ENCODE measurements around the gene EGFL7.

Gene EGFL7

DNA sequence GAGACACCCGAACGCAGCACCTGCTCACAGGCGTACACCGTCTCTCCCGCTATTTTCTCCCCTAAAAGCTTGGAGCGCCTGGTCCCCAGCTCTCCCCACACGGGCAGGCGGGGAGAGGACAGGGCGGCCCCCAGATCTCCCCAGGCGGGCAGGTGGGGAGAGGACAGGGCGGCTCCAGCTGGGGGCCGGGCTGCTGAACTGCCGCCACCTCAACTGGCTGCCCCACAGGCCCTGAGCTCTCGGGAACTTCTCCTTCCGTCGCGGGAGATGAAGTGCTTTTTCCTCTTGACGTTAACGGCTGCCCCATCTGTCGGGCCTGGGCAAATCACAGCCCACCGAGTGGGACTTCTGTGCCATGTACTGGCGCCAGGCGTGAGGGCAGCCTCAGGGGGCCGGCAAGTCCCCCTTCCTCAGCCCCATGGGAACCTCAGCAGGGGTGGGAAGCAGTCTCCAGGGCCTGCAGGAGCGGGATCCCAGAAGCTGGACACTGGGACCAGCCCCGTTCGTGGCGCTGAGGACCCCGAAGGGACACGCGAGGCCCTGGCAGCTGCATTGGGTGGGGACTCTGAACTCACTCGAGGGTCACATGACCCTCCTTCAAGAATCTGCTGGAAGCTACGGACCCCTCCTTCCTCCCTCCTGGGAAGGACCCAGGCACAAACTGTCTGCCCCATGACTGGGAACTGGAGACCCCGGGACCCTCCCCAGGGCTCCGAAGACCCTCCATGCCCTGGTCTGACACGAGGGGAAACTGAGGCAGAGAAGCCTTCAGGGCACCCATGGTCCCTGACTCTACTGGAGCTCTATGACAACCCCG lies 5.7 kb upstream of the EGFL7 start:
- no peak for DNase-seq
- Histone ChIP-seq H3K36me3 (replicated peaks) (no peaks in the 10 kb centered on the region), H3K27me3 (replicated peaks) (no peaks in the 10 kb centered on the region), H3K27ac (no peak overlapping the region), H3K4me3 (ENCODE audit: low read depth, low read length) (no peak overlapping the region)
- TF ChIP-seq CTCF (IDR thresholded peaks at IDR 0.05; ENCODE audit: low read depth, low read length, missing control alignments) = no peak
- in situ Hi-C loops (cut with HindIII; ENCODE audit: low pct_ligation_motif_present, low sequenced_read_pairs) = no loop called here

DNA sequence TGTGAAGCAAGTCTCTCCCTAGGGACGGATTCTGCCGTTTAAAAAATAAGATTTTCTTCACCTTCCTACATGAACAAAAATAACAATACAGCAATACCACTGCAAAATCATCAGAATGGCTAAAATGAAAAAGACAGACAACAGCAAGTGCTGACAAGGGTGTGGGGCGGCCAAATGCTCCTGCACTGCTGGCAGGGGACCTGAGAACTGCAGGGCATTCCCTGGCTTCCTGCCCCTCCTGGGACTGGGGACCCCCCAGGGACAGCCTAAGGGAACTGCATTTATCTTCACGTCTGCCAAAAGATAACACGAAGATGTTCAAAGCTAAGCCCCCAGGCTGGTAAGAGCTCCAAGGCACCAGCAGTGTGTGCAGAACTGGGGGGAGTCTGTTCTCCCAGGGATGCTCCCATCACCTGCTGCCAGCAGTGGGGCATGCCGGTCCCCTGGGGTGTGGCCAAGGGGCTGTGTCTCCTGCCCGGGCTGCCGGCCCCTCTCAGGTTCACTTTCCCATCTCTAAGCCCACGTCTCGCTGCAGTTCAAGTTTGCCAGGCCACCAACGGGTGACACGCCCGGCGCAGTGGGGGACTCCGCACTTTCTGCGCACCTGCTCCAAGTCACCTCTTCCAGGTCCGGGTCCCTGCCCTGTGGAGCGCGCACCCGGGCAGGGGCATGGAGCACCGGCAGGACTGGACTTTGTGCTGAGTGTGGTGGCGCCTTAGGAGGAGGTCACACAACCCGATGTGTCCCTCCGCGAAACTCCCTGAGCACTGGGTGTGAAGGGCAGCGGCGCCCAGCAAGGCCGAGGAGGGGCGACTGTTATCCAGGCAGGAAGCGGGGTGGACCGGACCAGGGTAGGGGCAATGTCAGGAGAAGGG lies 4.5 kb upstream of the EGFL7 start:
- DNase-seq = no peak
- no peak overlapping the region for H3K27ac ChIP-seq
- H3K4me3 ChIP-seq (ENCODE audit: low read depth, low read length) = no peak overlapping the region
- H3K36me3 ChIP-seq (replicated peaks) = no peaks in the 10 kb centered on the region
- no peak for TF ChIP-seq CTCF (IDR thresholded peaks at IDR 0.05; ENCODE audit: low read depth, low read length, missing control alignments)
- in situ Hi-C loops (cut with HindIII; ENCODE audit: low pct_ligation_motif_present, low sequenced_read_pairs) = no loop called here
- no peaks in the 10 kb centered on the region for H3K27me3 ChIP-seq (replicated peaks)

DNA sequence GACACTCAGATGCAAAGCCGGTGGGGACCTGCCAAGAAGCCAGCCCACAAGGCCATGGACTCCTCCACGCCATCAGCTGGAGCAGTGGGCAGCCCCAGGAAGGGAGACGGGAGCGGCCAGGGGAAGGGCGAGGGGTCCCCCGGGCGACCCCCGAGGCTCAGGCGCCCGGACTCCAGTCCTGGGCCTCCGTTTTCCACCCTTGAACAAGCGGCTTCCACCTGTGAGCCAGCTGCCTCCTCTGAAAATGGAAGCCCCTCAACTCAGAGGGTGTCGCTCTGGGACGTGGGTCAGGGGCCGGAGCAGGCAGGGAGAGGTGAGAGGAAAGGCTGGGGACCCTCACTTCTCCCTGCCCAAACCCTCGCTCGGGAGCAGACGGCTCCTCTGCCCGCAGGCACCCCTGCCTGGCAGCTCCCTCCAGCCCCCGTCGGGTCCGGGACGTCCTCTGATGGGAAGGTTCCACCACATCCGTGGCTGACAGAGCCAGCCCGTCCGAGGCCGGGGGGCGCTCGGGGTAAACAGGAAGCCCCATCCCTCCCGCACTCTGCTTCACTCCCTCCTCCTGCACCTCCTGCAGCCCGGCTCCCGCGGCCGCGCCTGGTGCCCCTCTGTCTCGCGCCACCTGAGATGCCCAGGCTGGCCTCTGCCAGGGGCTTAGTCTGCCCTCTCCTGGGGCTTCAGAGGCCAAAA lies 3.7 kb upstream of the EGFL7 start:
- in situ Hi-C loops (cut with HindIII; ENCODE audit: low pct_ligation_motif_present, low sequenced_read_pairs) = no loop called here
- no peak for DNase-seq
- no peak for TF ChIP-seq CTCF (IDR thresholded peaks at IDR 0.05; ENCODE audit: low read depth, low read length, missing control alignments)
- Histone ChIP-seq H3K4me3 (ENCODE audit: low read depth, low read length) (no peak overlapping the region), H3K27me3 (replicated peaks) (no peaks in the 10 kb centered on the region), H3K27ac (no peak overlapping the region), H3K36me3 (replicated peaks) (no peaks in the 10 kb centered on the region)

DNA sequence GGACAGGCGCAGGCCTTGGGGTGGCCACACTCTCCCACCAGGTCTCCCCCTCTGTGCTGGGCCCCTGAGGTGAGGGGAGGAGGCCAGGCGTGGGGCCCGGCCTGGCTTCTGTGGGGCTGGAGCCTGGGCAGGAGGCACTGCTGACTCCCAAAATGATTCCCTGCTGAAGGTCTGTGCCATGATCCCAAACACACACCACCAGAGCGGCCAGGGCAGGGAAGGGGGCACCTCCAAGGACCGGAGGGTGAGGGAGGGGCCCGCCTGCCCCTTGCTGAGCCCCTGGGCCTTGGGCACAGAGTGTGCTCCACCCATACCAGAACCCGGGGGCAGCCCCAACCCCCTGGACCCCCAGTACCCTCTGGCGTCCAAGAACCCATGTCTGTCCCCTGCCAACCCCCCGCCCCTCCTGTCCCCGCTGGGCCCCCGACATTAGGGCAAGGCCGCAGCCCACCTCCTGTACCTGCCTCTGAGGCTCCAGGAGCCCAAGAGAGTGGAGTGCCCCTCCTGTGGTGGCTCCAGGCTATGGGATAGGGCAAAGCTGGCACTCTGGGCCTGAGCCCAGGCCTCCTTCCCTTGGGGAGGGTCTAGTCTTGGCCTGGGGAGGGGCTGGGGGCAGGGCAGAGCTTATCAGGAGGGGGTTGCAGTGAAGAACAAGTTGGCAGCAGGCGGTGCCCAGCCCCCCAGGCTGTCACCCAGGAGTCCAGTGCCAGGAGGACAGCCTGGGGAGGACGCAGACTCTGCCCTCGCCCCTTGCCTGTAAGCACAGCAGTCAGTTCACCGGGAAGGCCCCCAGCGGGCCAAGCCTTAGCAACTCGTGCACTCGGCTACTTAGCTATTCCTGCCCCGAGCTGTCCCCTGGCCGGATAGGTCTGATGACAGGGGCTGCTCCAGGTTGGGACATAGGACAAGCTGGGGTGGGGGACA lies 2.6 kb upstream of the EGFL7 start:
- in situ Hi-C loops (cut with HindIII; ENCODE audit: low pct_ligation_motif_present, low sequenced_read_pairs) = no loop called here
- Histone ChIP-seq H3K27me3 (replicated peaks) (no peaks in the 10 kb centered on the region), H3K27ac (no peak overlapping the region), H3K4me3 (ENCODE audit: low read depth, low read length) (no peak overlapping the region), H3K36me3 (replicated peaks) (no peaks in the 10 kb centered on the region)
- TF ChIP-seq CTCF (IDR thresholded peaks at IDR 0.05; ENCODE audit: low read depth, low read length, missing control alignments) = no peak
- no peak for DNase-seq

- DNase-seq = no peak
- no peaks in the 10 kb centered on the region for H3K36me3 ChIP-seq (replicated peaks)
- no peak overlapping the region for H3K4me3 ChIP-seq (ENCODE audit: low read depth, low read length)
- H3K27me3 ChIP-seq (replicated peaks) = no peaks in the 10 kb centered on the region
- no peak overlapping the region for H3K27ac ChIP-seq
- no peak for TF ChIP-seq CTCF (IDR thresholded peaks at IDR 0.05; ENCODE audit: low read depth, low read length, missing control alignments)
- in situ Hi-C loops (cut with HindIII; ENCODE audit: low pct_ligation_motif_present, low sequenced_read_pairs) = no loop called here
Observed at GRCh38 chr9:136660971-136661550, 1.7 kb upstream of the EGFL7 start.
